Activated CD8-positive, alpha-beta memory T cell treated with anti-CD3 and anti-CD28 coated beads for 36 hours (primary cell): Measurements from ENCODE around the gene IFT27. TPM values are rescaled to one million over a fixed set of nuclear protein-coding genes. Genes with fewer than 3 reads are reported as not detected.

Experiments used
- CTCF ChIA-PET: fragments of 350-600 bp; sonication (Branson Sonifier 250); formaldehyde crosslinking; loops from one replicate; lab custom pipeline; 2021; ENCODE audit warnings: antibody characterized with exemption; lab: Charles Lee
- POLR2A ChIA-PET: fragments of 350-600 bp; sonication (Branson Sonifier 250); formaldehyde crosslinking; loops from one replicate; lab custom pipeline; 2021; ENCODE audit warnings: antibody characterized with exemption; lab: Charles Lee
- total RNA-seq, 2 experiments: library from RNA; stranded (reverse); gene quantifications; one replicate each; pipeline ENCODE4 v1.2.3, GENCODE V29; 2021

Gene IFT27
- total RNA-seq, 2 experiments from 2014 or later, result 26.1 to 28.7 TPM

DNA sequence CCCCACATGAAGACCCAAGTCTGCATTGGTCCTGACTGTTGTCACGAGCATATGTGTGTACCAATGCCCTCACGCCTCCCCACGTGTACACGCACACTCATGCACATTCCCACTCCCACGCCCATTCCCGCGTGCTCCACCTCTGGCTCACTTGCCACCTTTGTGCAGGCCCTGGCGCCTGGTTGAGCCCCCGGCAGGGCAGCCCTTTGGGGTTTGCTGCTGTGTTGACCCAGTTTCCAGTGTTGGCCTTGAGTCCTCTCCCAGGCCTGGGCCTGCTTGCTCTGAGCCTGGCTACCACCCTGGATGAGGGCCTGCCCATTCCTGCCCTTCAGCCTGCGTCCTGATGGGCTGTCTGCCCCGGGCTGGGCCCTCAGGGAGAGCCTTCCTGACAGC is 22.8 kb upstream of the IFT27 start:
- POLR2A ChIA-PET, result no interaction called here
- CTCF ChIA-PET, result no interaction called here

- ChIA-PET CTCF (no interaction called here), POLR2A (no interaction called here)
Measured at GRCh38 chr22:36797911-36798673, 22.2 kb upstream of the IFT27 start.

- ChIA-PET POLR2A (no interaction called here), CTCF (no interaction called here)
Measured at GRCh38 chr22:36797374-36797773, 21.5 kb upstream of the IFT27 start.

DNA sequence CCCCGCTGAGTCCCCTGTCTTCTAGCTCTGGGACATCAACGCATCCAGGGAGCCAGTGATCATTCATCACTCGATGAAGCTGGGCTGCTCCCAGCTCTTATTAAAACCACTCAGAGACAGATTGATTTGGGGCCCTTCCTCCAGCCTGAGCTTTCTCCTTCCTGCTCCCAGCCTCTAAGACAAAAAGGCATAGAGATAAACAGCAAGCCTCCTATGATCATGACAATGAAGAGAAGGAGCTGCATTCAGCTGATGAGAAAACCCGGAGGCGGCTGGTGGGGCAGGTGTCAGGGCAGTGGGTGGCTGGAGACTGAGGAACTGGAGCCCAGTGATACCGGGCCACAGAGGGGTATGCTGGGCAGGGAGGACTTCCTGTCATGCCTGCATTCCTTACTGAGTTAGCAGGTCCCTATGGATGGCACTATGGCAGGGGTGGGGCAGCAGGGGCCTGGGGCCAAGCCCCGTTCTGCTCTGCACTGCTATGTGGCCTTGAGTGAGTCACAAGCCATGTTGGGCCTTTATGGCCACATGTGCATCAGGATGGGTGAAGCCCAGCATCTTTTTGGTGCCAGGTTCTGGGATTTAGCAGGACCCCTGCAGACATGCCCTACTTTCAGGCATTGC is 20.7 kb upstream of the IFT27 start:
- POLR2A ChIA-PET, result no interaction called here
- CTCF ChIA-PET, result no interaction called here

- ChIA-PET CTCF (no interaction called here), POLR2A (no interaction called here)
Measured at GRCh38 chr22:36795633-36796032, 19.7 kb upstream of the IFT27 start.

- ChIA-PET CTCF (no interaction called here), POLR2A (no interaction called here)
Measured at GRCh38 chr22:36790648-36791047, 14.7 kb upstream of the IFT27 start.

GRCh38 chr22:36787204-36787988 is 11.5 kb upstream of the IFT27 start:
- ChIA-PET CTCF (interaction anchor here (1.7 to 3.9 kb wide), 2 partner anchors 11 to 69 kb away, joined by 5 to 20 read pairs; partner anchors contain the start of gene IFT27), POLR2A (no interaction called here)

GRCh38 chr22:36783743-36784142 is 7.8 kb upstream of the IFT27 start:
- CTCF ChIA-PET, result interaction anchor here (2.5 to 3.2 kb wide), 3 partner anchors 28 to 73 kb away, joined by 9 to 28 read pairs (median 23); no protein-coding TSS in a partner anchor
- POLR2A ChIA-PET, result no interaction called here

DNA sequence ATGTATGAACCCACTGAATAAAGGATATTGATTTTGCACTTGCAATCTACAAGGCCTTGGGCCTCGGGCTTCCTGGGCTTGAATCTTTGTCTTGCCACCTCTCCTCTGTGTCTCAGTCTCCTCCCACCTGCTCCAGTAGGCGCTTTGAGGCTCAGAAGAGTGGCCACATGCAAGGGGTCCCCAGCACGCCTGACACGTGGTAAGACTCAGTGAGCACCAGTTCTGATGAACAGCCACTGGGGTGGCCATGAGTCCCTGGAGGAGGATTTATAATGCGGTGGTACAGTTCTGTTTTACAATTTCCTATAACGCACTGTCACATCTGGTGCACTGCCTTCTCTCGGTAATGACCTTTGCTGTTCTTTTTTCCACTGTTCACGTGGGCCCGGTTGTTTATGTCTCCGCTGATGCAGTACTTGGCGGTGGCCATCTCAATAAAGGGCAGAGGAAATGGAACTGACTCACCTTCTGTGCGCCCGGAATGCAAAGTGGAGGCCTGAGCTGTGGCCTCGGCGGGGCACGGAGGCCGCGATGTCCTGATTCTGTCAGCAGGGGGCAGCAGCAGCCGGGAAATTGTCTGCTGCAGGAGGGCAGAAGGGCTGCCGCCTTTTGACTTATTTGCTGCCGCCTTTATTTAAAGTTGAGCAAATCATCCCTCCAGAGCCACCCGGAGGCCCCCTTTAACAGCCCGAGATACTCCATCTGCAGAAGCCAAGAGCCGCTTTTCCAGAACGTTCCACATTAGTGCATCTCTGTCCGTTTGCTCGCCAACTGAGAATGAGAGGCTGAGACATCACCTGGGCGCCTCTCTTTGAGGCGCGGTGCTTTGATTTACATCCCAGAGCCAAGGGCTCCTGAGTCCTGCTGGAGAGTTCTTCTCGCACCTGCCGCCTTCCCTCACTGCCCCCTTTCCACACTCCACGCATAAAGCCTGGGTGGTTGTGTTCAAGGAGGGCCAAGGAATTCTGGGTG is 6.0 kb upstream of the IFT27 start:
- ChIA-PET CTCF (interaction anchor here (0.5 to 3.2 kb wide), 11 partner anchors 8 to 448 kb away, joined by 3 to 28 read pairs (median 5); partner anchors contain the start of gene NCF4), POLR2A (no interaction called here)

- CTCF ChIA-PET, result interaction anchor here (0.8 to 3.5 kb wide), 2 partner anchors 78 to 200 kb away, joined by 3 to 14 read pairs; no protein-coding TSS in a partner anchor
- POLR2A ChIA-PET, result no interaction called here
Measured at GRCh38 chr22:36778020-36778419, 2.1 kb upstream of the IFT27 start.

DNA sequence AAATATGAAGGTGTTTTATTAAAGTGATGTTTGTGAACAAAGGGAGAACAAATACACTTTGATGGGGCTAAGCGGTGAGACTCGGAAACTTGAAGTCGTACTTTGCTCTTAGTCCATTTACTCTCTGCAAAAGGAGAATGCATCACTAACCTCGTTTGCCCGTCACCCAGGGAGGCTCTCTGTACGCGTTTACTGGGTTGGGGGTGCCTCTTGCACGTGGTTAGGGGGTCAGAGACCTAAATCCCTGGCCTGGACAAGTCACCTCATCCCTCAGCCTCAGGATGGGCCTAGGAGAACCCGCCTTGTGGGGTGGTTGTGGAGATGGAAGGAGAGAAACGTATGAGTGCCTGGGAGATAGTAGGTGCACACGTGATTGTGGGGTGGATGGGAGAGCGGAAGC is 803 bp upstream of the IFT27 start:
- POLR2A ChIA-PET, result interaction anchor here (0.5 to 1.0 kb wide), 3 partner anchors 84 to 463 kb away, joined by 3 to 4 read pairs (median 3); partner anchors contain the start of gene NCF4
- CTCF ChIA-PET, result interaction anchor here (1.3 to 2.7 kb wide), 5 partner anchors 10 to 201 kb away, joined by 5 to 15 read pairs (median 5); no protein-coding TSS in a partner anchor

GRCh38 chr22:36775586-36775963 is 344 bp downstream of the IFT27 start:
- ChIA-PET POLR2A (interaction anchor here (0.7 to 1.0 kb wide), 4 partner anchors 197 to 468 kb away, joined by 3 to 5 read pairs (median 4); partner anchors contain the start of genes EIF3D and RAC2), CTCF (interaction anchor here (1.3 to 2.7 kb wide), 5 partner anchors 11 to 202 kb away, joined by 4 to 15 read pairs (median 5); no protein-coding TSS in a partner anchor)

DNA sequence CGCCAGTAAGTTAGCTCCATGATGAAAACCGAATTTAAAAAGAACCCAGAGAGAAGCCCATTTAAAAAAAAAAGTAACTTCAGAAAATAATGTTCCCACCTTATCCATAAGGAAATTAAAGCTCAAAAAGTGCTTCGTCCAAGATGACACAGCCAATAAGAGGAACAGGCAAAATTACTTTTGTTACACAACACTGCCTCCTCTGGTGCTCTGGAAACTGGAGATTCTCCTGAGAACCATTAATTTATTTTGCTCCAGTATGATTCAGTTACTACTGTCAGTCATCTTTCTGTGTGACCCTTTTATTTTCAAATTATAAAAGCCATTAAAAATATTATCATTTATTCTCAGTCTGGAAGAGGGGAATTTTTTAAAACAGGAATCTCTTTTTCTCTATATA is 2.0 kb downstream of the IFT27 start:
- POLR2A ChIA-PET, result no interaction called here
- CTCF ChIA-PET, result interaction anchor here (1.4 to 1.6 kb wide), 3 partner anchors 8 to 82 kb away, joined by 4 to 8 read pairs (median 5); no protein-coding TSS in a partner anchor

DNA sequence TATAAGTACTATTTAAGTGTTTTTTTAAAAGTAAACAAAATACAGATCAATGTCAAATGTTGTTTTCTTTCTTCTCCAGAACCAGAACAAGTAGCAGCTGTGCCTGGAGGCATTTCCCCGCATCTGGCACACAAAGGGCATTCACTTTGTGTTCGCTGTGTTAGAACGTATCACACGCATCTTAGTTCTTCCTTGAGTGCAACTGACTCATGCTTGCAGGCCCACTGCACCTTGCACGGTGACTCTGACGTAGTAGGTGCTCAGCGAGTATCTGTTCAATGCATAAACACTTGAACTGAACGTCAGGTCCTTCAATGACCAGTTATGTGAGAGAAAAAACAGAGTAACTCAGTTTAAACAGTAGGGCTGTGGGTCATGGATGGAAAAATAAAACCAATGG is 3.5 kb downstream of the IFT27 start:
- POLR2A ChIA-PET, result no interaction called here
- CTCF ChIA-PET, result interaction anchor here (1.6 kb wide), 1 partner anchor 84 kb away, joined by 5 read pairs; no protein-coding TSS in a partner anchor

DNA sequence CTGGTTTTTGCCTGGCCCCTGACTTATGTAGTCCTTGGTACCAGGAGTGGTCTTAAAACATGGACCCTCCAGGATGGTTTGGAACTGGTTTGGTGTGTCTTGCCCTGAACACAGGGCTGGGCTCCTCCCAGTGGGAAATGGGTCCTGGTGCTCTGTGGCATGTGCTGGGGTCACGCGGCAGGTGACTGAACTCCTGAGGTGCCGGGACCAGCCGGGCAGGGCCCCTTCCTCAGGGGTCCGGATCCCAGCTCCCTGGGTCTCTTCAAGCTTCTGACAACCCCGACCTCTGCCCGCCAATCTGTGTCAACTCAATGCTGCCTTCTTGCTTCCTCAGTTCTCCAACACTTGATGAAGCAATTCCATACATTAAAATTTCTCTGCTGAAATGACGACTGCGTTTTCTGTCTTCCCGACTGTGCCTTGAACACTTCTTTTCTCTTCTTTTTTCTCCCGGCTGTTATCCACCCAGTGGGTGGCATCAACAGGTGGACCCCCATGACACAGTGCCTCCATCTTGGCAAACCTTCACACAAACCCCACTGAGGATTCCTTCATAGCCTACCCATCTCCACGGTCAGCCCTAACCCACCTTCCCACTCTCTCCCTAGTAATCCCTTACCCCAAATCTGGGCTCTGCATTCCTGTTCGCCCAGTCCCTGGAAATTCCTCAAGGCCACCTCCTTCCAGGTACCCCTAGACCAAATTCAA is 4.4 kb downstream of the IFT27 start:
- POLR2A ChIA-PET, result no interaction called here
- CTCF ChIA-PET, result no interaction called here

- POLR2A ChIA-PET, result no interaction called here
- CTCF ChIA-PET, result no interaction called here
Measured at GRCh38 chr22:36770513-36771231, 5.2 kb downstream of the IFT27 start.
